Panc1 (cell line): ENCODE measurements around the gene FAM118A. TPM values are rescaled to one million over a fixed set of nuclear protein-coding genes. Genes with fewer than 3 reads are reported as not detected.
A peak's percentile ranks its signal among the peaks of the same experiment; 100 is the strongest.

Experiments used
- ATAC-seq: fragments of 200-7000 bp; cut with Tn5 transposase; 2 replicates; pipeline ENCODE4 v1.9.1; 2020; ENCODE audit warnings: mild to moderate bottlenecking, moderate library complexity
- BruUV-seq: library from RNA; stranded (reverse); fragments of 400-500 nt; replicated peaks from 2 replicates; lab custom pipeline; 2021; lab: Mats Ljungman, UMichigan
- CTCF ChIA-PET: fragments of 300-600 bp; sonication (Branson Sonifier 250); formaldehyde crosslinking; loops from one replicate; lab custom pipeline; 2022; ENCODE audit warnings: antibody characterized with exemption; lab: Charles Lee
- POLR2A ChIA-PET: fragments of 300-600 bp; sonication (Branson Sonifier 250); formaldehyde crosslinking; loops from one replicate; lab custom pipeline; 2022; ENCODE audit warnings: antibody characterized with exemption; lab: Charles Lee
- DNase-seq: peaks from one replicate; pipeline ENCODE4 v3.0.0-alpha.2; 2010; ENCODE audit warnings: low read depth, low spot score
- H3K27ac ChIP-seq: 2 replicates; pipeline ENCODE4 v1.5.1; 2011; ENCODE audit warnings: mild to moderate bottlenecking, low read length, inconsistent platforms
- H3K27me3 ChIP-seq: fragments of 200-500 bp; sonication (Bioruptor generic); 2 replicates; pipeline ENCODE4 v1.6.0; 2014; ENCODE audit warnings: low read length, inconsistent platforms; ENCODE audit not compliant: control insufficient read depth, insufficient read depth
- H3K36me3 ChIP-seq: fragments of 200-500 bp; sonication (Bioruptor generic); 2 replicates; pipeline ENCODE4 v1.5.1; 2014; ENCODE audit warnings: inconsistent platforms, mild to moderate bottlenecking, low read length, moderate library complexity; ENCODE audit not compliant: control insufficient read depth, insufficient read depth
- H3K4me1 ChIP-seq: 2 replicates; pipeline ENCODE4 v1.5.1; 2011; ENCODE audit warnings: inconsistent platforms, mild to moderate bottlenecking, low read length, moderate library complexity; ENCODE audit not compliant: control insufficient read depth, insufficient read depth
- H3K4me3 ChIP-seq, 2 experiments: 2 replicates each; pipeline ENCODE4 v1.5.1; 2011 to 2012; ENCODE audit warnings: low read depth in 2 of 2, low read length in 2 of 2, mild to moderate bottlenecking in 2 of 2, inconsistent platforms in 1 of 2, moderate library complexity in 1 of 2
- H3K9me3 ChIP-seq: fragments of 200-500 bp; sonication (Bioruptor generic); 2 replicates; pipeline ENCODE4 v1.5.1; 2014; ENCODE audit warnings: low read depth, mild to moderate bottlenecking, inconsistent platforms, low read length, moderate library complexity; ENCODE audit not compliant: control insufficient read depth, insufficient read depth
- POLR2AphosphoS5 ChIP-seq: IDR thresholded peaks from 2 replicates; pipeline ENCODE4 v1.6.1; 2012; ENCODE audit warnings: mild to moderate bottlenecking, low read depth, low read length, moderate library complexity
- SIN3A ChIP-seq: IDR thresholded peaks from 2 replicates; pipeline ENCODE4 v1.6.1; 2012; ENCODE audit warnings: low read depth, mild to moderate bottlenecking, low read length, moderate library complexity, borderline replicate concordance; ENCODE audit not compliant: insufficient read depth
- TCF7L2 ChIP-seq: IDR thresholded peaks from 2 replicates; pipeline ENCODE4 v1.6.1; 2011; ENCODE audit warnings: mild to moderate bottlenecking, low read depth, low read length, inconsistent platforms
- in situ Hi-C: cut with HindIII; loops from 2 replicates; pipeline ENCODE4 v1.10.0; 2016; ENCODE audit warnings: low sequenced_read_pairs, low pct_unique_long_range_greater_than_20kb
- intact Hi-C: fragments of 100-400 bp; cut with micrococcal nuclease; formaldehyde crosslinking; loops from one replicate; pipeline ENCODE4 v1.10.0; 2022; ENCODE audit not compliant: unreplicated experiment
- total RNA-seq: library from RNA; stranded (reverse); gene quantifications from one replicate; pipeline ENCODE4 v1.2.1, GENCODE V29; 2021; ENCODE audit not compliant: unreplicated experiment
- TF ChIP-seq, protein P1 (sequence below): fragments of 450-650 bp; IDR thresholded peaks from 2 replicates; pipeline ENCODE4 v1.5.1; 2017; ENCODE audit warnings: mild to moderate bottlenecking
- TF ChIP-seq, protein P2 (sequence below), 2 experiments: IDR thresholded peaks; 2 replicates each; pipeline ENCODE4 v1.6.1; 2011 to 2012; ENCODE audit warnings: low read depth in 2 of 2, control low read depth in 1 of 2, low read length in 1 of 2, mild to moderate bottlenecking in 1 of 2, moderate library complexity in 1 of 2; ENCODE audit not compliant: insufficient read depth in 1 of 2

FAM118A gene
- total RNA-seq, 1 experiment from 2014 or later: 73.2 TPM

- TF ChIP-seq SIN3A: no peak
- TF ChIP-seq, protein P1, sequence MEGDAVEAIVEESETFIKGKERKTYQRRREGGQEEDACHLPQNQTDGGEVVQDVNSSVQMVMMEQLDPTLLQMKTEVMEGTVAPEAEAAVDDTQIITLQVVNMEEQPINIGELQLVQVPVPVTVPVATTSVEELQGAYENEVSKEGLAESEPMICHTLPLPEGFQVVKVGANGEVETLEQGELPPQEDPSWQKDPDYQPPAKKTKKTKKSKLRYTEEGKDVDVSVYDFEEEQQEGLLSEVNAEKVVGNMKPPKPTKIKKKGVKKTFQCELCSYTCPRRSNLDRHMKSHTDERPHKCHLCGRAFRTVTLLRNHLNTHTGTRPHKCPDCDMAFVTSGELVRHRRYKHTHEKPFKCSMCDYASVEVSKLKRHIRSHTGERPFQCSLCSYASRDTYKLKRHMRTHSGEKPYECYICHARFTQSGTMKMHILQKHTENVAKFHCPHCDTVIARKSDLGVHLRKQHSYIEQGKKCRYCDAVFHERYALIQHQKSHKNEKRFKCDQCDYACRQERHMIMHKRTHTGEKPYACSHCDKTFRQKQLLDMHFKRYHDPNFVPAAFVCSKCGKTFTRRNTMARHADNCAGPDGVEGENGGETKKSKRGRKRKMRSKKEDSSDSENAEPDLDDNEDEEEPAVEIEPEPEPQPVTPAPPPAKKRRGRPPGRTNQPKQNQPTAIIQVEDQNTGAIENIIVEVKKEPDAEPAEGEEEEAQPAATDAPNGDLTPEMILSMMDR: no peak
- no peak for TF ChIP-seq POLR2AphosphoS5
- TF ChIP-seq, protein P2, sequence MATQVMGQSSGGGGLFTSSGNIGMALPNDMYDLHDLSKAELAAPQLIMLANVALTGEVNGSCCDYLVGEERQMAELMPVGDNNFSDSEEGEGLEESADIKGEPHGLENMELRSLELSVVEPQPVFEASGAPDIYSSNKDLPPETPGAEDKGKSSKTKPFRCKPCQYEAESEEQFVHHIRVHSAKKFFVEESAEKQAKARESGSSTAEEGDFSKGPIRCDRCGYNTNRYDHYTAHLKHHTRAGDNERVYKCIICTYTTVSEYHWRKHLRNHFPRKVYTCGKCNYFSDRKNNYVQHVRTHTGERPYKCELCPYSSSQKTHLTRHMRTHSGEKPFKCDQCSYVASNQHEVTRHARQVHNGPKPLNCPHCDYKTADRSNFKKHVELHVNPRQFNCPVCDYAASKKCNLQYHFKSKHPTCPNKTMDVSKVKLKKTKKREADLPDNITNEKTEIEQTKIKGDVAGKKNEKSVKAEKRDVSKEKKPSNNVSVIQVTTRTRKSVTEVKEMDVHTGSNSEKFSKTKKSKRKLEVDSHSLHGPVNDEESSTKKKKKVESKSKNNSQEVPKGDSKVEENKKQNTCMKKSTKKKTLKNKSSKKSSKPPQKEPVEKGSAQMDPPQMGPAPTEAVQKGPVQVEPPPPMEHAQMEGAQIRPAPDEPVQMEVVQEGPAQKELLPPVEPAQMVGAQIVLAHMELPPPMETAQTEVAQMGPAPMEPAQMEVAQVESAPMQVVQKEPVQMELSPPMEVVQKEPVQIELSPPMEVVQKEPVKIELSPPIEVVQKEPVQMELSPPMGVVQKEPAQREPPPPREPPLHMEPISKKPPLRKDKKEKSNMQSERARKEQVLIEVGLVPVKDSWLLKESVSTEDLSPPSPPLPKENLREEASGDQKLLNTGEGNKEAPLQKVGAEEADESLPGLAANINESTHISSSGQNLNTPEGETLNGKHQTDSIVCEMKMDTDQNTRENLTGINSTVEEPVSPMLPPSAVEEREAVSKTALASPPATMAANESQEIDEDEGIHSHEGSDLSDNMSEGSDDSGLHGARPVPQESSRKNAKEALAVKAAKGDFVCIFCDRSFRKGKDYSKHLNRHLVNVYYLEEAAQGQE (IDR thresholded peaks at IDR 0.05; ENCODE audit: insufficient read depth in 1 of 2, low read depth in 2 of 2, low read length in 1 of 2): no peak
- TF ChIP-seq TCF7L2: no peak
- intact Hi-C loops: no loop called here
- H3K36me3 ChIP-seq: no peaks in the 10 kb centered on the region; the same call in 1 of the 2 replicates
- no peaks in the 10 kb centered on the region for H3K27me3 ChIP-seq
- H3K9me3 ChIP-seq: no peaks in the 10 kb centered on the region
- BruUV-seq: no TSS peak
- no peak overlapping the region for H3K27ac ChIP-seq
- H3K4me3 ChIP-seq: no peak overlapping the region
- DNase-seq (no peak), ATAC-seq (peak; percentile 53; the same call in 1 of the 2 replicates)
- POLR2A ChIA-PET: no interaction called here
- in situ Hi-C loops: no loop called here
- H3K4me1 ChIP-seq: peaks cover 9% of the 10 kb centered on the region; the same call in 1 of the 2 replicates
- CTCF ChIA-PET: interaction anchor here (0.6 kb wide), 1 partner anchor 15 kb away, joined by 4 read pairs; no protein-coding TSS in a partner anchor
These were observed 8.4 kb downstream of the FAM118A start for GRCh38 chr22:45318168-45318557.

DNA sequence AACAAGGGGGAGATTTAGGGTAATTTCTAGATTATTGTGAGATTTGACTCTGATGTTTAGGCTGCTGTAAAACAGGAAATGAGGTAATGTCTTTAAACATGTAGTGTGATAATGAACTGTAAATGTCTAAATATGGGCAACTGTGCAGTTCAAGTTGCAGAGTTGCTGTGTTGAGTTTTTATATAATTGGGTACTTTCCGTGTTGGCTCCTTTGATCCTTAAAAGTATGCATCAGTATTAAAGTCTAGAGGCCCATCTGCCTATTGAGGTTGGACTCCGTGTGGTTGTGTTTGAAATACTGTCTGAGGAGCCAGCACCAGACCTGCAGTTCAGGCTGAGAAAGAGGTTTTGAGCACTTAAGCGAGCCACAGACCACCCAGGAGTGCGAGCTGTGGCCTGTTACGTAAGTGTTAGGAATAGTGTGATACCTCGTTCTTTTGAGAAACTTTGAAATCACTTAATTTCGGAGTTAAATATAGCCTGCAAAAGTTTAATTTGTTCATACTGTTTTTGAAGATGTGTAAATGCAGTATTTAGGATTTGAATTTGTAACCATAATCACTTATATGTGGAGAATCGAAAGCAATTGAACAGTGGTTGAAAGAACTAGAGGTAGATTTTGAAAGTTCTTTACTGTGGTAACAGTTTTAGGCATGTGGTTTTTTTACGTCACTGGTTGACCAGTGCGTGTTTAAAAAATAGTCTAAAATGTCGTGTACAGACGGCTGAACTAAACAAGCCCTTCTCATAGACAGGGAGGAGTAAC lies 9.0 kb downstream of the FAM118A start:
- no peaks in the 10 kb centered on the region; the same call in 1 of the 2 replicates for H3K36me3 ChIP-seq
- in situ Hi-C loops: no loop called here
- BruUV-seq: no TSS peak
- no peak for DNase-seq
- H3K27ac ChIP-seq: no peak overlapping the region
- no peaks in the 10 kb centered on the region for H3K27me3 ChIP-seq
- ChIA-PET CTCF (interaction anchor here (0.6 kb wide), 1 partner anchor 14 kb away, joined by 4 read pairs; no protein-coding TSS in a partner anchor), POLR2A (no interaction called here)
- H3K9me3 ChIP-seq: no peaks in the 10 kb centered on the region
- no peak for ATAC-seq
- TF ChIP-seq POLR2AphosphoS5 (no peak), SIN3A (no peak), TCF7L2 (no peak)
- TF ChIP-seq, protein P1: no peak
- TF ChIP-seq, protein P2 (IDR thresholded peaks at IDR 0.05; ENCODE audit: insufficient read depth in 1 of 2, low read depth in 2 of 2, low read length in 1 of 2): no peak
- peaks cover 9% of the 10 kb centered on the region; the same call in 1 of the 2 replicates for H3K4me1 ChIP-seq
- H3K4me3 ChIP-seq: no peak overlapping the region
- intact Hi-C loops: no loop called here
